GM23248 (cell line): ENCODE measurements around the gene FAM131B. TPM values are rescaled to one million over a fixed set of nuclear protein-coding genes. Genes with fewer than 3 reads are reported as not detected.
A peak's percentile ranks its signal among the peaks of the same experiment; 100 is the strongest.

Experiments used
- DNase-seq: peaks from one replicate; pipeline ENCODE4 v3.0.0-alpha.2; 2015
- H2AFZ ChIP-seq: fragments of 200-600 bp; sonication (generic); 2 replicates; pipeline ENCODE4 v1.6.1; 2016; ENCODE audit warnings: antibody characterized with exemption
- H3F3A ChIP-seq: fragments of 200-600 bp; sonication (generic); 2 replicates; pipeline ENCODE4 v1.6.1; 2016; ENCODE audit warnings: mild to moderate bottlenecking, antibody characterized with exemption, mixed run types; ENCODE audit not compliant: insufficient read depth
- H3K27ac ChIP-seq: fragments of 200-600 bp; sonication (generic); 2 replicates; pipeline ENCODE4 v1.5.1; 2016; ENCODE audit warnings: mild to moderate bottlenecking
- H3K27me3 ChIP-seq: fragments of 200-600 bp; sonication (generic); replicated peaks from 2 replicates; pipeline ENCODE4 v1.6.1; 2016; ENCODE audit warnings: mild to moderate bottlenecking; ENCODE audit not compliant: insufficient read depth
- H3K36me3 ChIP-seq: fragments of 200-600 bp; sonication (generic); 2 replicates; pipeline ENCODE4 v1.6.1; 2016; ENCODE audit warnings: low read depth, mild to moderate bottlenecking
- H3K4me1 ChIP-seq: fragments of 200-600 bp; sonication (generic); 2 replicates; pipeline ENCODE4 v1.6.1; 2016; ENCODE audit warnings: mild to moderate bottlenecking; ENCODE audit not compliant: insufficient read depth
- H3K4me2 ChIP-seq: fragments of 200-600 bp; sonication (generic); one replicate; pipeline ENCODE4 v1.6.1; 2016; ENCODE audit warnings: mild to moderate bottlenecking; ENCODE audit not compliant: unreplicated experiment
- H3K4me3 ChIP-seq: fragments of 200-600 bp; sonication (generic); 2 replicates; pipeline ENCODE4 v1.5.1; 2016; ENCODE audit warnings: mild to moderate bottlenecking
- H3K79me2 ChIP-seq: fragments of 200-600 bp; sonication (generic); 2 replicates; pipeline ENCODE4 v1.6.1; 2016; ENCODE audit warnings: mild to moderate bottlenecking; ENCODE audit not compliant: insufficient read depth
- H3K9ac ChIP-seq: fragments of 200-600 bp; sonication (generic); 2 replicates; pipeline ENCODE4 v1.6.1; 2016; ENCODE audit warnings: mild to moderate bottlenecking
- H3K9me2 ChIP-seq: fragments of 200-600 bp; sonication (generic); 2 replicates; pipeline ENCODE4 v1.6.1; 2016; ENCODE audit warnings: mixed run types, mild to moderate bottlenecking, moderate library complexity; ENCODE audit not compliant: insufficient read depth
- H3K9me3 ChIP-seq: fragments of 200-600 bp; sonication (generic); one replicate; pipeline ENCODE4 v1.6.1; 2017; ENCODE audit warnings: low read depth
- H4K20me1 ChIP-seq: fragments of 200-600 bp; sonication (generic); 2 replicates; pipeline ENCODE4 v1.6.0; 2016; ENCODE audit not compliant: insufficient read depth
- EZH2 ChIP-seq: fragments of 200-600 bp; sonication (generic); IDR thresholded peaks from 2 replicates; pipeline ENCODE4 v1.6.1; 2018; ENCODE audit warnings: antibody characterized with exemption, mild to moderate bottlenecking; ENCODE audit not compliant: insufficient read depth, poor library complexity, severe bottlenecking
- EZH2phosphoT487 ChIP-seq: fragments of 200-600 bp; sonication (generic); IDR thresholded peaks from 2 replicates; pipeline ENCODE4 v1.6.1; 2018; ENCODE audit warnings: antibody characterized with exemption, moderate library complexity, mild to moderate bottlenecking, low read depth; ENCODE audit not compliant: insufficient read depth
- WGBS, 2 experiments: methylation state at CpG; one replicate each; pipeline ENCODE4 v1.1.6; 2015 to 2017; ENCODE audit warnings: low lambda C conversion rate in 2 of 2, low coverage in 1 of 2; ENCODE audit errors: missing lambda C conversion rate in 2 of 2; 5-methylcytosine and 5-hydroxymethylcytosine counted together
- in situ Hi-C: fragments of 300-500 bp; cut with MboI; formaldehyde crosslinking; loops from 2 replicates; pipeline ENCODE4 v1.15.0; 2020
- polyA plus RNA-seq: library from polyadenylated mRNA; unstranded; fragments of >200 nt; fragmentation: Nextera tagmentation; extraction: Ambion mirVana; gene quantifications from 2 replicates; pipeline ENCODE4 v1.2.1, GENCODE V29; 2016
- total RNA-seq: library from RNA; depleted of rRNA; stranded (reverse); fragments of >200 nt; shearing (Covaris generic); gene quantifications from 2 replicates; pipeline ENCODE4 v1.2.3, GENCODE V29; 2014

The FAM131B gene
- total and polyA plus RNA-seq, 2 experiments from 2014 or later = 0.50 to 3.0 TPM

GRCh38 chr7:143395187-143396149 is 33.0 kb upstream of the FAM131B start:
- H3K4me3 ChIP-seq = no peak overlapping the region
- no peaks in the 10 kb centered on the region for H3K27me3 ChIP-seq
- no peaks in the 10 kb centered on the region for H3K79me2 ChIP-seq
- no peaks in the 10 kb centered on the region for H4K20me1 ChIP-seq
- 80 to 83% methylated on average over 21 of the region's 21 CpGs for WGBS, 2 experiments
- no peaks in the 10 kb centered on the region for H3K9me2 ChIP-seq
- no peak overlapping the region for H3K27ac ChIP-seq
- TF ChIP-seq EZH2 (no peak), EZH2phosphoT487 (no peak)
- H3K4me1 ChIP-seq = peaks cover 29% of the 10 kb centered on the region
- H3K9me3 ChIP-seq = no peaks in the 10 kb centered on the region
- H3K9ac ChIP-seq = no peak overlapping the region
- peaks cover 31% of the 10 kb centered on the region for H3F3A ChIP-seq
- H2AFZ ChIP-seq = no peak overlapping the region
- DNase-seq = peak; percentile 42
- H3K4me2 ChIP-seq = no peak overlapping the region
- in situ Hi-C loops = no loop called here
- peaks cover 14% of the 10 kb centered on the region for H3K36me3 ChIP-seq

GRCh38 chr7:143394777-143395176 is 32.3 kb upstream of the FAM131B start:
- Histone ChIP-seq H4K20me1 (no peaks in the 10 kb centered on the region), H3F3A (peaks cover 38% of the 10 kb centered on the region), H3K27ac (no peak overlapping the region), H3K4me1 (peaks cover 36% of the 10 kb centered on the region), H3K27me3 (no peaks in the 10 kb centered on the region), H3K9me2 (no peaks in the 10 kb centered on the region), H3K36me3 (peaks cover 18% of the 10 kb centered on the region), H3K4me3 (no peak overlapping the region), H3K79me2 (no peaks in the 10 kb centered on the region), H3K9ac (no peak overlapping the region), H3K4me2 (no peak overlapping the region), H3K9me3 (no peaks in the 10 kb centered on the region), H2AFZ (no peak overlapping the region)
- in situ Hi-C loops = no loop called here
- no peak for DNase-seq
- 82 to 88% methylated on average over 6 of the region's 6 CpGs for WGBS, 2 experiments
- TF ChIP-seq EZH2 (no peak), EZH2phosphoT487 (no peak)

DNA sequence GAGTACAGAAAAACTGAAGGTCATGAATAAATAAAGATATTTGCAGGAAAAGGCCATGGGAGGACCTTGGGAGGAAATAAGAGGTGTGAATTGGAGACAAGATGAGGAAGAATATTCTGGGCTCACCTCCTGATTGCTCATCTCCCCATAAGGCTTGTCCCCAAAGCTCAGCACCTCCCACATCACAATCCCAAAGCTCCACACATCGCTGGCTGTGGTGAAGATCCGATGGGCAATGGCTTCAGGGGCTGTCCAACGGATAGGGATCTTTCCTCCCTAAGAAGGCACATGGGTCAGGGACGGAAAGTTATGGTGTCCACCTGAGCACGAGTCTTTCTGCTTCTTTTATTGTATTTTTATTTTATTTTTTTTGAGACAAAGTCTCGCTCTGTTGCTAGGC is 31.6 kb upstream of the FAM131B start:
- H3F3A ChIP-seq = peaks cover 45% of the 10 kb centered on the region
- H3K9ac ChIP-seq = no peak overlapping the region
- H3K27me3 ChIP-seq = no peaks in the 10 kb centered on the region
- TF ChIP-seq EZH2 = no peak
- TF ChIP-seq EZH2phosphoT487 = no peak
- peaks cover 24% of the 10 kb centered on the region for H3K36me3 ChIP-seq
- 98 to 99% methylated on average over 6 of the region's 6 CpGs for WGBS, 2 experiments
- H3K4me1 ChIP-seq = peaks cover 38% of the 10 kb centered on the region
- in situ Hi-C loops = no loop called here
- H3K4me2 ChIP-seq = no peak overlapping the region
- H3K9me3 ChIP-seq = no peaks in the 10 kb centered on the region
- no peak overlapping the region for H2AFZ ChIP-seq
- H3K4me3 ChIP-seq = no peak overlapping the region
- H3K27ac ChIP-seq = no peak overlapping the region
- H3K9me2 ChIP-seq = no peaks in the 10 kb centered on the region
- H4K20me1 ChIP-seq = no peaks in the 10 kb centered on the region; the same call in 1 of the 2 replicates
- no peak for DNase-seq
- 0 out of 2 replicates have a peak, but pooled peaks cover 3% of the 10 kb centered on the region for H3K79me2 ChIP-seq

DNA sequence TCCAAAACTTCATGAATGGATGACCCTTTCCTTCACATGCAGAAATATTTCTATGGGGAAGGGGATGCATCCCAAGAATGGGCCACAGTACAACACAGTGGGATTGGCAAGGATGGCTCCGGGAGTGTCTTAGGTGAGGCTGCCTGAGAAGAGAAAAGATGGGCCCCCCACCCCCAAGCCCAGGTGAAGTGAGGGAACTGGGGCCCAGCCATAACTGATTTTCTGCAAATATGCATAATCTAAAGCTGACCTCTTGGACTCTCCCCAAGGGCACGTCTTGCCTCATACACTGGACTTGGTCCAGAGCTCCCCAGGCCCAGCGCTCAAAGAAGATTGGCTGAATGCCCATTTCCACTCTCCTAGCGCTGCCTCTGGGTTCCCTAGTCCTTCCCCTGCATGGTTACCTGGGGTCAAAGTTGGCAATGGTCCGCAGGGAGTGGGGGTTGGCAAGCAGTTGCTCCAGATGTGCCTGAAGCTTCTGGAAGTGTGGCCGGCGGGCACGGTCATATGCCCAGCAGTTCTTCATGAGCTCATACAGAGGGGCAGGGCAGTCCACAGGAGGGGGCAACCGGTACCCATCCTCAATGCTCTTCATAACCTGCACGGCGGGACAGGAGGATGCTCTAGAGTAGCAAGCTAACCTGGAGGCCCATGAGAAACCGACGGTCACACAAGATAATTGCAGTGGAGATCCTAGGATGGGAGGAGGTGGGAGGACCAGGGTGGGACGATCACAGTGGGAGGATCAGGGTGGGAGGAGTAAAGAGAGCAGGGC is 30.9 kb upstream of the FAM131B start:
- Histone ChIP-seq H3K4me3 (no peak overlapping the region), H3K4me1 (peaks cover 38% of the 10 kb centered on the region), H2AFZ (no peak overlapping the region), H3K4me2 (no peak overlapping the region), H3F3A (peaks cover 51% of the 10 kb centered on the region), H3K27ac (no peak overlapping the region), H3K79me2 (peaks cover 5% of the 10 kb centered on the region), H3K9ac (no peak overlapping the region), H4K20me1 (no peaks in the 10 kb centered on the region; the same call in 1 of the 2 replicates), H3K9me2 (no peaks in the 10 kb centered on the region), H3K9me3 (no peaks in the 10 kb centered on the region), H3K27me3 (no peaks in the 10 kb centered on the region), H3K36me3 (peaks cover 27% of the 10 kb centered on the region)
- WGBS, 2 experiments = 88 to 90% methylated on average over 14 of the region's 14 CpGs
- TF ChIP-seq EZH2 (no peak), EZH2phosphoT487 (no peak)
- no peak for DNase-seq
- in situ Hi-C loops = no loop called here
